HepG2 (cell line): Measurements from ENCODE around the gene NAT10. TPM values are rescaled to one million over a fixed set of nuclear protein-coding genes. Genes with fewer than 3 reads are reported as not detected.

Experiments used
- ATF3 ChIP-seq: sonication (generic); formaldehyde crosslinking; IDR thresholded peaks from 2 replicates; pipeline ENCODE4 v1.4.0; 2020; ENCODE audit warnings: missing genetic modification reagents
- CHD2 ChIP-seq: IDR thresholded peaks from 2 replicates; pipeline ENCODE4 v1.6.1; 2011; ENCODE audit warnings: low read depth, low read length, improper control_type of control experiment
- DMAP1 ChIP-seq: IDR thresholded peaks from 2 replicates; pipeline ENCODE4 v1.6.1; 2016
- FOXA3 ChIP-seq: IDR thresholded peaks from 2 replicates; pipeline ENCODE4 v1.6.1; 2016; ENCODE audit warnings: missing genetic modification reagents, missing compliant biosample characterization
- GLI4 ChIP-seq: sonication (generic); formaldehyde crosslinking; IDR thresholded peaks from 2 replicates; pipeline ENCODE4 v1.5.1; 2020; ENCODE audit warnings: missing genetic modification reagents, mild to moderate bottlenecking, moderate library complexity, borderline replicate concordance
- GLMP ChIP-seq: sonication (generic); formaldehyde crosslinking; IDR thresholded peaks from 2 replicates; pipeline ENCODE4 v1.9.0; 2021; ENCODE audit warnings: missing genetic modification reagents, mild to moderate bottlenecking, borderline replicate concordance
- HNF4G ChIP-seq, 2 experiments: sonication (generic) in 1 of 2; formaldehyde crosslinking in 1 of 2; IDR thresholded peaks; 2 replicates each; pipeline versions ENCODE4 v1.4.0 to v1.6.1; 2011 to 2020; ENCODE audit warnings: borderline replicate concordance in 2 of 2, low read depth in 2 of 2, mild to moderate bottlenecking in 2 of 2, low read length in 1 of 2, missing genetic modification reagents in 1 of 2, moderate library complexity in 1 of 2
- HOXA3 ChIP-seq: sonication (generic); formaldehyde crosslinking; IDR thresholded peaks from 2 replicates; pipeline ENCODE4 v1.5.0; 2020; ENCODE audit warnings: missing genetic modification reagents
- MIXL1 ChIP-seq: IDR thresholded peaks from 2 replicates; pipeline ENCODE4 v1.6.1; 2016
- MTA1 ChIP-seq: sonication (generic); formaldehyde crosslinking; IDR thresholded peaks from 2 replicates; pipeline ENCODE4 v1.4.0; 2020; ENCODE audit warnings: missing genetic modification reagents, mild to moderate bottlenecking, borderline replicate concordance
- PREB ChIP-seq: sonication (generic); formaldehyde crosslinking; IDR thresholded peaks from 2 replicates; pipeline ENCODE4 v1.4.0; 2020; ENCODE audit warnings: missing genetic modification reagents
- PRPF4 ChIP-seq: fragments of 200-400 bp; formaldehyde crosslinking; IDR thresholded peaks from 2 replicates; pipeline ENCODE4 v1.6.1; 2016; ENCODE audit warnings: low read length, low read depth; ENCODE audit not compliant: poor library complexity, severe bottlenecking
- SKI ChIP-seq: fragments of 450-650 bp; IDR thresholded peaks from one replicate; pipeline ENCODE4 v1.6.1; 2018; ENCODE audit warnings: mild to moderate bottlenecking; ENCODE audit not compliant: partially characterized antibody
- SMAD1 ChIP-seq: sonication (generic); formaldehyde crosslinking; IDR thresholded peaks from 2 replicates; pipeline ENCODE4 v1.4.0; 2020; ENCODE audit warnings: missing genetic modification reagents, low read depth, mild to moderate bottlenecking, borderline replicate concordance
- SNAI1 ChIP-seq: sonication (generic); formaldehyde crosslinking; IDR thresholded peaks from 2 replicates; pipeline ENCODE4 v1.5.0; 2020; ENCODE audit warnings: mild to moderate bottlenecking, missing genetic modification reagents, borderline replicate concordance
- SP2 ChIP-seq: sonication (generic); formaldehyde crosslinking; IDR thresholded peaks from 2 replicates; pipeline ENCODE4 v1.5.1; 2020; ENCODE audit warnings: mild to moderate bottlenecking, missing genetic modification reagents
- TERF1 ChIP-seq: sonication (generic); formaldehyde crosslinking; IDR thresholded peaks from 2 replicates; pipeline ENCODE4 v1.8.0; 2022; ENCODE audit warnings: mild to moderate bottlenecking, missing genetic modification reagents, moderate library complexity
- ZBTB21 ChIP-seq: sonication (generic); formaldehyde crosslinking; IDR thresholded peaks from 2 replicates; pipeline ENCODE4 v1.4.0; 2020; ENCODE audit warnings: missing genetic modification reagents
- ZBTB25 ChIP-seq: IDR thresholded peaks from 2 replicates; pipeline ENCODE4 v1.6.1; 2018; ENCODE audit warnings: missing genetic modification reagents
- ZNF230 ChIP-seq: sonication (generic); formaldehyde crosslinking; IDR thresholded peaks from 2 replicates; pipeline ENCODE4 v1.4.0; 2020; ENCODE audit warnings: mild to moderate bottlenecking, missing genetic modification reagents
- ZNF274 ChIP-seq: sonication (generic); formaldehyde crosslinking; IDR thresholded peaks from 2 replicates; pipeline ENCODE4 v1.5.1; 2020; ENCODE audit warnings: mild to moderate bottlenecking, missing genetic modification reagents
- ZNF430 ChIP-seq: sonication (generic); formaldehyde crosslinking; IDR thresholded peaks from 2 replicates; pipeline ENCODE4 v1.9.0; 2021; ENCODE audit warnings: mild to moderate bottlenecking, missing genetic modification reagents
- ZNF564 ChIP-seq: sonication (generic); formaldehyde crosslinking; IDR thresholded peaks from 2 replicates; pipeline ENCODE4 v1.8.1; 2023; ENCODE audit warnings: mild to moderate bottlenecking, missing genetic modification reagents
- ZNF670 ChIP-seq: sonication (generic); formaldehyde crosslinking; IDR thresholded peaks from 2 replicates; pipeline ENCODE4 v1.8.0; 2022; ENCODE audit warnings: mild to moderate bottlenecking, missing genetic modification reagents, borderline replicate concordance
- ZNF749 ChIP-seq: sonication (generic); formaldehyde crosslinking; IDR thresholded peaks from 2 replicates; pipeline ENCODE4 v1.8.0; 2022; ENCODE audit warnings: mild to moderate bottlenecking, missing genetic modification reagents, moderate library complexity, borderline replicate concordance
- polyA plus RNA-seq, 8 experiments: library from polyadenylated mRNA; depleted of rRNA in 3 of 8; stranded (reverse) in 7 of 8; unstranded in 1 of 8; fragments of >200 nt; fragmentation: Illumina TruSeq in 4 of 8; extraction: Trizol in 4 of 8; gene quantifications; 2 replicates each; pipeline versions ENCODE4 v1.2.1 to v1.2.3, GENCODE V29; 2011 to 2016; ENCODE audit warnings: low read depth in 4 of 8, missing spikeins in 1 of 8, mixed read lengths in 1 of 8; ENCODE audit not compliant: insufficient read depth in 1 of 8
- total RNA-seq, 5 experiments: library from RNA; depleted of rRNA; stranded (reverse); fragments of >200 nt; fragmentation: Illumina TruSeq; extraction: Trizol; gene quantifications; 2 replicates each; pipeline ENCODE4 v1.2.3, GENCODE V29; 2016; ENCODE audit warnings: low read depth in 1 of 5

Gene NAT10
- total and polyA plus RNA-seq, 2 of the 13 experiments (the other 11 are each of a cell fraction or from before 2014, with no cell fraction given) = 33.9 to 51.9 TPM

DNA sequence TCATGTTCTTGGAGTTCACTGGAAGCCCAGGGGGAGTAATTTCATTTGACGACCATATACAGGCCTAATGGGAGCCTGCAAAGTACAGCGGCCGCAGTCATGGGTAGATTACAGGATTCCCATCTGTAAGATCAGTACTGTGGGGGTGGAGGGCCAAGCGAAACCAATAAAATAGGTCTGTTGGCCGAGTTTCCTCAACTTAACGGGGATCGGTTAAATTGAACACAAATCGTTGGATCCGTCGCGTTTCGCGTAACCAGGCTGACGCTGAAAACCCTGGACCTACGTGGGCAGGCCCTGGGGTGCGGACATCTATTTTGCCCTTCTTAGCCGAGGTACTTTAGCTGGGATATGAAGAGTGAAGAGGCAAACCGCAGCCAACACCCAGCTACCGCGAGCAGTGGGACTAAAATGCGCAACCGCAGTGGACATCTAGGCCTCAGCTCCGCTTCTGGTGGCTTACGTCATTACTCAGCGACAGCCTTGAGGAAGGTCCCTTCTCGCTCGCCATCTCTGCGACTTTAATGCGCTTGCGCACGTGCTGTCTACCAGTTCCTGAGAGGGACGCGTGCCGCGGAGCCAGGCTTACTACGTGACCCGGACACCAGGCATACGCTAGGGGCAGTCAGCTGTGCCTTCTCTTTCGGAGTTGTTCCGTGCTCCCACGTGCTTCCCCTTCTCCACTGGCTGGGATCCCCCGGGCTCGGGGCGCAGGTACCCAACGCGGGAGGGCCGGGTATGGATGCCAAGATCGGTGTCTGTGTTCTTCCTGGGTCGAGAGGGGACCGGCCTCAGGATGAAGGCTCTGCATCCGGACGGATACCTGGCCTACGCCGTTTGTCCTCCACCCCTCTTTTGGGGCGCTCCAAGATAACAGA, at the start of gene NAT10 (continued):
- TF ChIP-seq PRPF4 (no peak), MTA1 (CRISPR knock-in tag) (peak; percentile 69; the same call in 1 of the 2 replicates), SP2 (CRISPR knock-in tag) (peak; percentile 40; the same call in 1 of the 2 replicates), CHD2 (peak; percentile 83), HOXA3 (CRISPR knock-in tag) (peak; percentile 98), TERF1 (CRISPR knock-in tag) (no peak), ZNF564 (CRISPR knock-in tag) (peak; percentile 61; the same call in 1 of the 2 replicates), GLMP (CRISPR knock-in tag) (no peak), DMAP1 (CRISPR knock-in tag) (peak; percentile 99), ZBTB21 (CRISPR knock-in tag) (no peak), SKI (no peak), HNF4G (IDR thresholded peaks at IDR 0.05; ENCODE audit: borderline replicate concordance, low read depth, low read length) (peak; percentile 9; the same call in 1 of the 2 replicates), HNF4G (CRISPR knock-in tag; IDR thresholded peaks at IDR 0.05; ENCODE audit: borderline replicate concordance, low read depth) (peak; percentile 2; the same call in 1 of the 2 replicates), GLI4 (CRISPR knock-in tag) (peak; percentile 80; the same call in 1 of the 2 replicates), ZNF749 (CRISPR knock-in tag) (no peak; the same call in 1 of the 2 replicates), ZNF230 (CRISPR knock-in tag) (peak; percentile 69; the same call in 1 of the 2 replicates), ATF3 (CRISPR knock-in tag) (peak; percentile 58), SNAI1 (CRISPR knock-in tag) (no peak), ZNF670 (peak; percentile 89), PREB (CRISPR knock-in tag) (no peak), SMAD1 (CRISPR knock-in tag) (peak; percentile 79; the same call in 1 of the 2 replicates), ZBTB25 (peak; percentile 63; the same call in 1 of the 2 replicates), ZNF274 (no peak), FOXA3 (peak; percentile 65), MIXL1 (peak; percentile 82; the same call in 1 of the 2 replicates), ZNF430 (CRISPR knock-in tag) (no peak)
